PC-9 (cell line): ENCODE data around the gene KIF3C.

Experiments used
- CTCF ChIP-seq: fragments of 200-600 bp; sonication (generic); conservative IDR thresholded peaks from 2 replicates; pipeline ENCODE4 v1.6.1; 2017; ENCODE audit warnings: mixed run types, antibody characterized with exemption, mild to moderate bottlenecking, moderate library complexity
- EZH2 ChIP-seq: fragments of 200-600 bp; sonication (generic); IDR thresholded peaks from 2 replicates; pipeline ENCODE4 v1.8.0; 2017; ENCODE audit warnings: antibody characterized with exemption, low read depth

DNA sequence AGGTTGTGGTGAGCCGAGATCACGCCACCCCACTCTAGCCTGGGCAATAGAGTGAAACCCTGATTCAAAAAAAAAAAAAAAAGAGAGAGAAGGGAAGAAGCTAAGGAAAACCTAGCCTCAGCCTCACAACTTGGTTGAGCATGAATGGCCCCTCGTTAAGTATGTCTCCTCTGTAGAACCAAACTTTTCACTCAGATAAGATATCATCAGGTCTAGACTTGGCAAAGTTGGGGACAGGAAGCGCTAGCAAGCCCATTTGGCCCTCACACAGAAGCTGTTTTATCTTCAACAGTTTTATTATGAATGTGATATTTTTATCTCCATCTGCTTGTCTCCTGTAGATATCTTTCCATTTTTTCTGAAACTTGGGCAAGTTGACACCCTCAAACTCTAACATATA is 100.5 kb downstream of the KIF3C start:
- TF ChIP-seq CTCF (no peak), EZH2 (no peak)
